ENCODE results near the gene NDUFA6.
A peak's percentile ranks its signal among the peaks of the same experiment; 100 is the strongest.
"Not testable (repeated sequence)": the region's sequence is repeated elsewhere in the genome, so short reads cannot be mapped to it uniquely, and the experiment has no call there.

The NDUFA6 gene

GRCh38 chr22:42112793-42113192 lies 22.2 kb upstream of the NDUFA6 start:
- not testable (repeated sequence) for DNase-seq (ENCODE audit: low read depth)

DNA sequence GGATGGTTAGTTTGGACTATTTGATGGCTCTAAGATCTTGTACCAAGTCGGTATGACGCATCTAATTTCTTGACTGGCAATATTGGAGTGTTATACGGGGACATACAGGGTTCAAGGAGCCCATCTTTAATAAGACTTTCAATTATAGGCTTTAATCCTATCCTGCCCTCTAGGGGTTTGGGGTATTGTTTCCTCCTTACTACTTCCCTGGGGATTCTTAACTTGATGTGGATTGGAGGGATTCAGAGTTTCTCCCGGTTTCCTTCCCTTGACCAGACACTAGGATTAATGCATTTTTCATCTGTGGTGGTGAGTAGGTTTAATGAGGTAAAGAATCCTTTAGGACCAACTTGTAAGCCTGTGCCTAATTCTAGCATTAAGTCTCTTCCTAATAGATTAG lies 21.2 kb upstream of the NDUFA6 start:
- DNase-seq (ENCODE audit: low read depth) = no peak

DNA sequence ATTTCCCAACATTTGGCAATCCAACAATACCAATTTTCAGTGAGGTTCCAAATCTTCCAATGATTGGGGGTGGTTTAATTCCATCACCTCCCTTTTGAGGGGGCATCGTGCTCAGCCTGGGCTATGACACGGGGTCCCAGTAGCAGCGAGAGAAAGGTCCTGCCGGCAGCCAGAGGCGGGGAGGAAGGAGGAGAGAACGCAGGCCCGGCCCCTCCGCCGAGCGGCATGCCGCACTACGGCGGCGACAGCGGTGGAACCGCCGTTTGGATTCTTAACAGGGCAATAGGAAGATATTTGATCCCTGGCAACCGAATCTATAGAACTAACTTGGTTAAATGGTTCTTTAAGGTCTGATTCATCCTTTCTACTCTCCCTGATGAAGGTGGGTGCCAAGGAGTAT lies 18.3 kb upstream of the NDUFA6 start:
- no peak for DNase-seq (ENCODE audit: low read depth)

- not testable (repeated sequence) for DNase-seq (ENCODE audit: low read depth)
Observed at GRCh38 chr22:42104332-42104860, 13.8 kb upstream of the NDUFA6 start.

- DNase-seq (ENCODE audit: low read depth) = no peak
Observed at GRCh38 chr22:42101199-42101598, 10.6 kb upstream of the NDUFA6 start.

- no peak for DNase-seq (ENCODE audit: low read depth)
Observed at GRCh38 chr22:42091455-42091782, 847 bp upstream of the NDUFA6 start.

DNA sequence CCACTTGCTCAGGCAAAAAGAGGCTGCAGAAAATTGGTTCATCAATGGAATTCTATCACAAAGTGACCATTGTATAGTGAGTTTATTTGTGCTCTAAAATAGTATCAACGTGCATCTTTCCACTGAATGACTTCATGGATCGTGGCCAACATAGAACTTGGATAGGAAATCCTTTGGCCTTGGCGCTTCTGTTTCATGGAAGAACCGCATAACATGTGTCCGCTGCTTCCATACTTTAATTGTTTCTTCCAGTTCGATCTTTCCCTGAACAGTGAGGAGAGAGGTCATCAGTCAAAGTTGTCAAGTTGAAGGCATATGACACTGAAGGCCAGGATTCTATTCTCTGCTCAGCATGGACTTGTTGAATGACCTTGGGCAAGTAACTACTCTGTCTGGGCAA lies 4.5 kb downstream of the NDUFA6 start:
- no peak for DNase-seq (ENCODE audit: low read depth)

GRCh38 chr22:42084874-42085273 lies 5.7 kb downstream of the NDUFA6 start:
- DNase-seq (ENCODE audit: low read depth) = no peak

GRCh38 chr22:42083119-42083518 lies 7.5 kb downstream of the NDUFA6 start:
- no peak for DNase-seq (ENCODE audit: low read depth)

- peak; percentile 40 for DNase-seq (ENCODE audit: low read depth)
Observed at GRCh38 chr22:42080287-42080686, 10.3 kb downstream of the NDUFA6 start.

- peak; percentile 94 for DNase-seq (ENCODE audit: low read depth)
Observed at GRCh38 chr22:42079319-42080251, 11.0 kb downstream of the NDUFA6 start, which contains the start of gene SMDT1. Gene SMDT1, plus strand, starts transcription at chr22:42079700. Its CDS starts 69 bp downstream, at chr22:42079769.

DNA sequence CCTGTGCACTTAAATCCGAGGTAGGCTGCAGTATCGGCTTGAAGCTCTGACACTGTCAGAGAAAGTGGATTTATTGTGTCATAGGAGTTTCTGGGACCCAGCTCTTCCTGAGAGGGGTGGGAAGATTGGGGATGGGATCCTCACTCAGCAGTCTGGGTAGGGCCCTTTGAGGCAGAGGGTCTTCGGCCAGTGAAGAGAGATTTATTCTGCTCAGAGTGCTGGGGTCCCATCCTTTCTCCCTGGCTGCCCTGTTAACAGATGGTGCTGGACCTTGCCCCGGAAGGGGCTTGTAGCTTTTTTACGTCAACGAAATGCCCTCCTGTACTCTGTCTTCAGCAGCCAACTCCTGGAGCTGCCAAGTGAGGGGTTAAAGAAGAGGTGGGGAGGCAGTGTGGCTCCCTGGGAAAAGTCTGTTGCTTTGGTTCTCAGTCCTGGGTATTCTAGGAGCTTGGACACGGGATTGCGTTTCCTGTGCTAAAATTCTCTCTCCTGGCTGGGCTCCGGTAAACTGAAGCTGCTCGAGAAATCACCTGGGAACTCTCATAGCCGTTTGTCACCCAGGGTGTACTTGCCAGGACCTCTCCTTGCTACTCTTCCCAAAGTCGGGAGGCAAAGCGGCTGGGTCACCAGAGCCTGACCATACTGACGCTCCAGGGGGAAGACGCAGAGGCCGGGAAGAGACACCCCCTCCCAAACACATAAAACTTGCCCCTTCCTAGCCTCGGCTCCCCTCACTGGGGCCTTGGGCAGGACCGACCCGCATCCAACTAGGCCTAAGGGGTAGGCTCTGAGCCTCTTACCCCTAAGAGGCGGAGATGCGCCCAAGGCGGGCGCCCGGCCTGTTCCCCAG lies 11.9 kb downstream of the NDUFA6 start:
- DNase-seq (ENCODE audit: low read depth) = no peak

GRCh38 chr22:42077486-42078125 lies 13.0 kb downstream of the NDUFA6 start:
- DNase-seq (ENCODE audit: low read depth) = no peak

DNA sequence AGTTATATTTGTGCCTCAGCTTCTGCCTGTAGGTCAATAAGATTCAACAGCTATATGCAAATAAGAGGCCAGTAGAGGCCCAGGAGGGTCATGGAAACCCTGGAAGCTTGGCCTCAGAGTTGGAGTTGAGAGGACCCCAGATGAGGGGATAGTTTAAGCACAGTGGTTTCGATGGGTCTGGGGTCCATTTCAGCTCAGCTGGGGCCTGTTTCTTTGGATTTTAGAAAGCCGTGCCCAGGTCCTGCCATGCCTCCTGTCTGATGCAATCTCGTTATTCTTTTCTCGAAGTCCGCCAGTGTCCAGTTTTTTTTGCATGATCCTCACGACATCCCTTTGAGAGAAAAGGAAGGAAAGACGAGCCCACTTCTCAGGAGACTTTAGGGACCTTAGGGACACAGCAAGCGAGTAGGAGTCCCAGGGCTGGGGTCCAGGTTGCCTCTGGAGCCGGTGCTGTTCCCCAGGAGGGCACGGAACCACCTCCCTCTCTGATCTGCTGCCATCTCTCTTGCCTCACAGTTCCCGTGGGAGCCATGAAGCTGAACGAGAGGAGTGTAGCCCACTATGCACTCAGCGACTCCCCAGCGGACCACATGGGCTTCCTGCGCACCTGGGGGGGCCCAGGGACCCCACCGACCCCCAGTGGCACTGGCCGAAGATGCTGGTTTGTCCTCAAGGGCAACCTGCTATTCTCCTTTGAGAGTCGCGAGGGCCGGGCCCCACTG lies 13.6 kb downstream of the NDUFA6 start:
- DNase-seq (ENCODE audit: low read depth) = no peak

DNA sequence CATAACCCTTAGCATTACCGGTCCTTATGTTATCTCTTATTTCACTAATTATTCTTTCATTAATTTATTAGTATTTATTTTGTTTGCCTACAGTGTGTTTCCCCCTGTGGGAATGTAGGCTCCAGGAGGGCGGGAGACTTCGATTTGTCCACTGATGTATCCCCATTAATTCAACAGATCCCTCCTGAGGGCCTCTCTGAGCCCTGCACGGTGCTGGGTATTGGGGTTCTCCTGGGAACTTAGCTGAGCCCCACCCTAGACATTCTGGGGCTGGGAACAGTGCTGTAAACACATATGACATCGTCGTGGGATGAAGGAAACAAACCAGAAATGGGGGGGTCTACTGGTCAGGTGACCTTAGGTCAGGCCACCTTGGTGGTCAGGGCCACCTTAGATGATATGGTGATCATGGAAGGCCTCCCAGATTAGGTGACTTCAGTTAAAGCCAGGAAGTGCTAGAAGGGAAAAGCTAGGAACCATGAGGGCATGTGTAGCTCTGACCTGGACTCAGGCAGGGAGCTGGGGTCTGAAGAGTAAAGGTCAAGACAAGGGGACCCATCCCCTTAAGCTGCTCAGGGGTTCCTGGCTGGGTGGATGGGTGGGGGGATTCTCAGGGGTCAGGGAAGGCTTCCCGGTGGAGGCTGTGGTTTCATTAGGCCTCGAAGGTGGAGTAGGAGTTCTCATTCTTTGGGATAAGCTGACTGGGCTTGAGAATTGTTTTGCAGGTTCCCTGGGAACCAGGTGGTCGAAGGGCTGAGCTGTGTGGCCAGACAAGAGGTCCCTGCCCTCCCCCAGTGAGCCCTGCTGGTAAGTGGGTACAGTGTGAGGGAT lies 15.5 kb downstream of the NDUFA6 start:
- no peak for DNase-seq (ENCODE audit: low read depth)

DNA sequence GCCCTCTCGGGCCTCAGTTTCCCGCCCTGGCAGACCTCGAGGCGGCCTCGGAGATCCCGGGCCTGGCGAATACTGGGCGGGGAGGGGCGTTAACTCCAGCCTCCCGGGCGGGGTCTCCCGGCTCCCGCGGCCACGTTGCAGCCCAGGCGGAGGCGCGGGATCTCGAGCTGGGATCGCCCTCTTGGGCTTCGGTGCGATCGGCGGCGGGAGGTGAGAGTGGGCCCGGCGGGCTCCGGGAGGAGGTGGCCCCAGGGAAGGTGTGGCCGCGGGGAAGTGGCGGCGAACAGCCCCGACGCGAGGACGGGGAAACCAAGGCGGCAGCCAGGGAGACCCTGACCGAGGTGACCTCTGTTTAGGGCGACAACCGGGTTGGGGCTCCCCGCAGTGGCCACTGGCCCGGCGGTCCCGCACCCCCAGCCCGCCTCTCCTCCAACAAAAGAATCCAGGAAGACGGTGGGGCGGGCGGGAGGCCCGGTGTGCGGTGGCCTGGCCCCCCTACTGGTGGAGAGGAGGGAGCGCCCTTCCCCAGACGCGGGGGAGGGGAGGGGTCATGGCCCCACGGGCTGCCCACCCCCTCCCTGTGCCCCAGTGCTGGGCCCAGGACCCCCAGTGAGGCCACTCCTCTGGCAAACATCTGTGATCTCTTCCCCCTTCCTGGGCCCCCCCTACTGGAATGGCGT lies 16.3 kb downstream of the NDUFA6 start, which contains the start of gene PHETA2:
PHETA2 (plus strand) TSS at position 117 of the 680 bp plus-strand sequence. CDS start 3,046 bp downstream, outside the sequence.
- no peak for DNase-seq (ENCODE audit: low read depth)

DNA sequence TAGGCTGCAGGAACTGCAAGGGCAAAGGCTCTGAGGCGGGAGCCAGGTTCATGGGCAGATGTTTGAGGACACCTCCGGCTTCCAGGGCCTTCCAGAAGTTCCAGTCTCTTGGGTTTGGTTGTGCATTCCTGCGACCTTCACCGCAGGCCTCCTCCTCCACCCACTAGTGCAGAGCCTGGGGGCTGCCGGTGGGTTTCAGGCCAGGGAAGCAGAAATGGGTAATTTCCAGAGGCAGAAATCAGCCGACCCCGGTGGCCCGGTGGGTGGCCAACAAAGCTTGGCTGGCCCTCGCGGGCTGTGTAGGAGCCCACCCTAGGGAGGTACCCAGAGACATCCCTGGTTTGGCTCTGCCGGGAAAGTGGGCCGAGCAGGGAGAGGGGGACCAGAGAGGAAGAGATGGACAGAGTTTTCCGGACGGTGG lies 16.9 kb downstream of the NDUFA6 start:
- no peak for DNase-seq (ENCODE audit: low read depth)

DNA sequence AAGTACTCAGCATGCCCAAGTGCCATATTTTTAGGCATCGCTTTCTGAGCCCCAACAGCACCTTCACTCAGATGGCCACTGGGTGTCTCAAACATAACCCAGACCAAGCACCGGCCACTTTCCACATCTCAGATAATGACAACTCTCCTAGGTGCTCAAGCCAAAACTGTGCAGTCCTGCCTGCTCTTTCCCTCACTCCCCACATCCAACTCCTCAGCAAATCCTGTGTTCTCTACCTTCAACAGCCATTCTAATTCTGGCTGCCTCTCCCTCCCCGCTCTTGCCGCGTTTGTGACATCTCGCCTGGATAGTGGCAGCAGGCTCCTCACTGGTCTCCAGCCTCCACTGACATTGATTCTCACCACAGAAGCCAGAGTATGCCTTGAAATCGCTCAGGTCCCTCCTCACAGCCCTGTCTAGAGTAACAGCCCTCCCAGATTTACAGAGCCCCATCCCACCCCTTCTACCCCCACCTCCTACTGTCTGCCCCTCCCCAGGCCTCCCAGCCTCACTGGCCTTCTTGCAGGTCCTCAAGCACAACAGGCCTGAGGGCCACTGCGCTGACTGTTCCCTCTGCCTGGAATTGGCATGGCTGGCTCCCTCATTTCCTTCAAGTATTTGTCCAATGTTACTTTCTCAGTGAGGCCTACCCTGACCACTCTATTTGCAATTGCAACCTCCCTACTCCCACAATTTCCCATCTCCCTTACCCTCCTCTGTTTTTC lies 17.8 kb downstream of the NDUFA6 start:
- no peak for DNase-seq (ENCODE audit: low read depth)

GRCh38 chr22:42071508-42071907 lies 19.1 kb downstream of the NDUFA6 start:
- not testable (repeated sequence) for DNase-seq (ENCODE audit: low read depth)
